Spinal cord (tissue), 10 donors: ENCODE data around the gene SCAI. TPM values are rescaled to one million over a fixed set of nuclear protein-coding genes. Genes with fewer than 3 reads are reported as not detected.
"Not testable (repeated sequence)": the region's sequence is repeated elsewhere in the genome, so short reads cannot be mapped to it uniquely, and the experiment has no call there.

ENCODE experiments used
- DNase-seq, 6 donors: peaks; one replicate each; pipeline versions ENCODE4 v3.0.0 to v3.0.0-alpha.2; 2013 to 2015; ENCODE audit warnings: low spot score in 6 of 6, low read depth in 4 of 6
- H3K27ac ChIP-seq: one replicate; pipeline ENCODE4 v1.5.1; 2013; ENCODE audit warnings: low read depth, low read length, control low read depth
- H3K27me3 ChIP-seq: one replicate; pipeline ENCODE4 v1.6.1; 2013; ENCODE audit warnings: low read length; ENCODE audit not compliant: control insufficient read depth, insufficient read depth
- H3K36me3 ChIP-seq: one replicate; pipeline ENCODE4 v1.6.1; 2013; ENCODE audit warnings: low read length; ENCODE audit not compliant: control insufficient read depth, insufficient read depth
- H3K4me1 ChIP-seq: one replicate; pipeline ENCODE4 v1.6.1; 2013; ENCODE audit warnings: low read length; ENCODE audit not compliant: control insufficient read depth, insufficient read depth
- H3K4me3 ChIP-seq: one replicate; pipeline ENCODE4 v1.5.1; 2013; ENCODE audit warnings: low read depth, low read length, control low read depth
- H3K9me3 ChIP-seq: one replicate; pipeline ENCODE4 v1.6.1; 2013; ENCODE audit warnings: low read length; ENCODE audit not compliant: control insufficient read depth, insufficient read depth
- WGBS: methylation state at CpG from one replicate; pipeline ENCODE4 v1.1.5; 2013; ENCODE audit warnings: missing lambda C conversion rate; ENCODE audit not compliant: insufficient coverage; 5-methylcytosine and 5-hydroxymethylcytosine counted together
- polyA plus RNA-seq, 2 donors: library from polyadenylated mRNA; unstranded; fragments of 120-200 nt; gene quantifications; one replicate each; pipeline ENCODE4 v1.2.1, GENCODE V29; 2013; ENCODE audit not compliant: insufficient read length in 2 of 2
- total RNA-seq, 2 donors: library from RNA; depleted of rRNA in 1 of 2; stranded (reverse); fragments of 120-200 nt in 1 of 2; fragments of >200 nt in 1 of 2; gene quantifications; one replicate each; pipeline versions ENCODE4 v1.2.3 to v1.2.4, GENCODE V29; 2013 to 2014
- donor health status: healthy.

SCAI gene
- total and polyA plus RNA-seq, 4 donors: 11.7 to 36.6 (median 16.0) TPM

DNA sequence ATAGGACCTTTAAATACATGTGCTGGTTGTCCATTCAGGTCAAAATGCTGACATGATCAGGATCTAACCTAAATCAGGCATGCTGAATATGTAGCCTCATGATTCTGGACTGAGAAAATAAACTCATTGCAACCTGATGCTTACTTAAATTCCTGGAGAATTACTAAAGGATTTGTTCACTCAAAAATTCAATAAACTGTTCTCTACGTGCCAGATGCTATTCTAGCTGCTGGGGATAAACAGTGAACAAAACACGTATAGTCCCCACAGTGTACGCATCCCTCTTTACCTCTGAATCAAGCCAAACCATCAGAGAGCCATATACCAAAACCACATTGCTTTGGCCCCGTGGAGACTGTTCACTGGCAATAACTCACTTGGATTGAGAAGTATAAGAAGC, 6.1 kb downstream of the SCAI start:
- no peak overlapping the region for H3K4me3 ChIP-seq
- H3K27ac ChIP-seq: no peak overlapping the region
- H3K9me3 ChIP-seq: no peaks in the 10 kb centered on the region
- H3K36me3 ChIP-seq: peaks cover 6% of the 10 kb centered on the region
- H3K27me3 ChIP-seq: no peaks in the 10 kb centered on the region
- H3K4me1 ChIP-seq: peaks cover 5% of the 10 kb centered on the region
- 93% methylated on average over 3 of the region's 4 CpGs for WGBS
- no peak for DNase-seq

DNA sequence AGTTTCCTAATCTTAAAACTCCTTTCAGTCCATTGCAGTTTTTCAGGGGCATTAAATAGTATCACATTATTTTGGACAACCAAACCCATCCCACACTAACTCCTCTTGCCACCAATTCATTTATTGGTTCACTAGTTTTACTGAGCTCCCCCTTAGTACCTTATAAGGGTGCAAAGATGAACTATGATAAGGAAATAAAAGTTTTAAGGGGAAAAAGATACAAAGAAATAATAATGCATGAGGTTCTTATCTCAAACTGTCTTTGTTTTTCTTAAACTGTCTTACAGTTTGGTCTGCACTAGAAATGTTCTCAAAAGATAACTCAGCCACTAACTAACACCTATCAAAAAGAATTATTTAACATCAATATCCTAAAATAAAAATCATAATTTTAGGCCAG, 8.4 kb downstream of the SCAI start:
- Histone ChIP-seq H3K9me3 (no peaks in the 10 kb centered on the region), H3K27ac (no peak overlapping the region), H3K4me1 (peaks cover 2% of the 10 kb centered on the region), H3K36me3 (peaks cover 2% of the 10 kb centered on the region), H3K27me3 (no peaks in the 10 kb centered on the region), H3K4me3 (no peak overlapping the region)
- no peak for DNase-seq

DNA sequence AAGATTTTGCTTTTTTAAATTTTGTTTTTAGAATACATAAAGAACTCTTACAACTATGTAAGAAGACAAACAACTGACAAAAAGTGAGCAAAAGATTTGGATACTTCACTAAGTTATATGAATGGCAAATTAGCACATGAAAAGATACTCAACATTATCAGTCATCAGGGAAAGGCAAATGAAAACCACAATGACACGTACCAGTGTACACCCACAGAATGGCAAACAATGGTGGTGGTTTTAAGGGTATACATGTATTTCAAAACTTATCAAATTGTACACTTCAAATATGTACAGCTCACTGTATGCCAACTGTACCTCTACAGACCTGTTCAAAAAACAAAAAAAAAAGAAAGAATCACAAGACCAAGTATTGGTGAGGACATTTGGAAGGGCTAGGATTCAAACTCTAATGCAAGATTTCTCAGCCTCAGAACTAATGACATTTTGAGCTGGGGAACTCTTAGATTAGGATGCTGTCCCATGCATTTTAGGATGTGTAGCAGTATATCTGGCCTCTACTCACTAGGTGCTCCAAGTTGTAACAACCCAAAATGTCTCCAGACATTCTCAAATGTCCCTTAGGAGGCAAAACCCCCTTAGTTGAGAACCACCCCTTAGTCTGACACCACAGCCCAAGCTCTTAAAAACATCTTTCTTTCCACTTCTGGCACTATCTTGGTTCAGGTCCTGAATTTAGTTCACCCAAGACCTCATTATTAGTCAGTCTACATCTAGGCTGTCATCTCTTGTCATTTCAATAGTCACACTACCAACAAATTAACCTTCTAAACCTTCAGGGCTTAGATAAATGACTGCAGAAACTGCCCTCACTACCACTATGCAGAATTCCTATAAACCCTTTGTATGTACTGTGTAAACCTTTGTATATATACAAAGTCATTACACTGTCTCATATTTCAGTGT, 9.7 kb downstream of the SCAI start:
- H3K27ac ChIP-seq: no peak overlapping the region
- H3K4me1 ChIP-seq: no peaks in the 10 kb centered on the region
- H3K36me3 ChIP-seq: no peaks in the 10 kb centered on the region
- H3K27me3 ChIP-seq: no peaks in the 10 kb centered on the region
- no CpG with 5 or more reads among the region's 1 CpG for WGBS
- no peaks in the 10 kb centered on the region for H3K9me3 ChIP-seq
- no peak overlapping the region for H3K4me3 ChIP-seq
- DNase-seq: no peak

DNA sequence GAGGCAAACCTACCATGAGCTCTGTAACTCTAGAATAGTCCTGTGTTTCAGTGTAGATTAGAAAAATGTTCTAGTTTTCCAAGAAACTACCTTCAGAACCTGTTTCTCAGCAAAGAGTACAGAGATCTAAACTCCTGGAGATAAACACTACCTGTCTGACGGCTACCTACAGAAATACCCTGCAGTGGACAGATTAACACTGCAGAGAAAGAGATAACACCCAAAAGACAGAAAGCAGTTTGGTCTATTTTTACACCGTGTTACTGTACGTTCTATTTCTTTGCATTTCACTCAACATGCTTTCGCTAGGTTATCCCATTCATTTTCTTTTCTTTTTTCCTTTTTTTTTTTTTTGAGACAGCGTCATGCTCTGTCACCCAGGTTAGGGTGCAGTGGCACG, 11.6 kb downstream of the SCAI start:
- H3K4me1 ChIP-seq: no peaks in the 10 kb centered on the region
- H3K27ac ChIP-seq: no peak overlapping the region
- 97% methylated on average over 5 of the region's 6 CpGs for WGBS
- no peak overlapping the region for H3K4me3 ChIP-seq
- no peaks in the 10 kb centered on the region for H3K9me3 ChIP-seq
- H3K36me3 ChIP-seq: peaks cover 3% of the 10 kb centered on the region
- H3K27me3 ChIP-seq: no peaks in the 10 kb centered on the region
- DNase-seq: no peak

DNA sequence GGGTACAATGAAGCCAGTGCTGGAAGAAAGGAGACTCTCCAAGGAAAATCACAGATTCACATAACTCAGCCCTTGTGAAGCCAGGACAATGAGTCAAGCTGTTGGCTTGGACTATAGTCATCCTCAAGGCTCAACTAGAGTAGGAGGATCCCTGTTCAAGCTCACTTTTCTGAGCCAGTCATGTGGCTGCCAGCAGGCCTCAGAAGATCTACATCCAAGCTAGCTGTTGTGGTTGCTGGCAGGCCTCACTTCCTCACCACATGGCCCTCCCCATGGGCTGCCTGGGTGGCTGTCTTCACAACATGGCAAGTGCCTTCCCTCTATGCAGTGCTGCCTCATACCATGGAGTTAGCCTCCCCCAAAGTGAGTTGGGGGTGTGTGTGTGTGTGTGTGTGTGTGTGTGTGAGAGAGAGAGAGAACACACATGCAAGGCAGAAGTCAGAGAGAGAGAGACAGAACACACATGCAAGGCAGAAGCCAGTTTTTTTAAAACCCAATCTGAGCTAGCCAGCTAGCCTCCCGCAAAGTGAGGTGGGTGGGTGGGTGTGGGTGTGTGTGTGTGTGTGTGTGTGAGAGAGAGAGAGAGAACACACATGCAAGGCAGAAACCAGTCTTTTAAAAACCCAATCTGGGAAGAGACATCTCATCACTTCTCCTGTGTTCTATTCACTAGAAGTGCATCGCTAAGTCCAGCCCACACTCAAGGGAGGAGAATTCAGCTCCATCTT, 17.1 kb downstream of the SCAI start:
- no CpG with 5 or more reads among the region's 2 CpGs for WGBS
- Histone ChIP-seq H3K27me3 (no peaks in the 10 kb centered on the region), H3K4me3 (no peak overlapping the region), H3K27ac (no peak overlapping the region), H3K9me3 (no peaks in the 10 kb centered on the region), H3K36me3 (peaks cover 3% of the 10 kb centered on the region), H3K4me1 (peaks cover 4% of the 10 kb centered on the region)
- peak in 2 of 6 donors; percentile 23 to 89 for DNase-seq

DNA sequence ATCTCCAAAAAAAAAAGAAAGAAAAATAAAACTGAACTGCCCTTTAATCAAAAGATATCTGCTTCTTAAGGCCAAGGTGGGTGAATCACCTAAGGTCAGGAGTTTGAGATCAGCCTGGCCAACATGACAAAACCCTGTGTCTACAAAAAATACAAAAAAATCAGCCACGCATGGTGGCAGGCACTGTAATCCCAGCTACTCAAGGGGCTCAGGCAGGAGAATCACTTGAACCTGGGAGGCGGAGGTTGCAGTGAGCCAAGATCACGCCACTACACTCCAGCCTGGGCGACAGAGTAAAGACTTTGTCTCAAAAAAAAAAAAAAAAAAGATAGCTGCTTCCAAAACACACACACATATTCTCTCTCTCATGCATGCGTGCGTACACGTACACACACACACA, 17.8 kb downstream of the SCAI start:
- WGBS: 100% methylated on average over 2 of the region's 7 CpGs
- no peak overlapping the region for H3K4me3 ChIP-seq
- H3K9me3 ChIP-seq: no peaks in the 10 kb centered on the region
- H3K4me1 ChIP-seq: peaks cover 4% of the 10 kb centered on the region
- no peak overlapping the region for H3K27ac ChIP-seq
- no peak for DNase-seq
- no peaks in the 10 kb centered on the region for H3K27me3 ChIP-seq
- H3K36me3 ChIP-seq: peaks cover 3% of the 10 kb centered on the region

DNA sequence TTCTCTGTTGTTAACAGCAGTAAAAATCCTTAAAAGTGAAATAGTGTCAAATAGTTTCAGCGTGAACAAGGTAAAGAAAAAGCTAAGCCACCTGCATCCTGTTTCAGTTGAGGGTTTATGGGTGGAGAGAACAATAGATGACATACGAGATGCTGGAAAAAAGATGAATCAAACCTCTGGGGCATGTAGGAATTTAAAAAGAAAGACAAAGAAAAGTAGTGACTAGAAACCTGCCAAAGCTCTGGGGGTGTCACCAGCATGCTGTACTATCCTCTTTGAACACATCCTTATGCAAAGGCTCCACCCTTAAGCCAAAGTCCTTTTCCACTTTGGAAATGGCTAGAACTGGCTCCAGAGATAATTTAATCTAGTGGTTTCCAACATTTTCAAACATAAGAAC, 22.2 kb downstream of the SCAI start:
- Histone ChIP-seq H3K9me3 (no peaks in the 10 kb centered on the region), H3K36me3 (no peaks in the 10 kb centered on the region), H3K4me3 (no peak overlapping the region), H3K27me3 (no peaks in the 10 kb centered on the region), H3K4me1 (peaks cover 2% of the 10 kb centered on the region), H3K27ac (no peak overlapping the region)
- DNase-seq: no peak
- 57% methylated on average over 2 of the region's 2 CpGs for WGBS

DNA sequence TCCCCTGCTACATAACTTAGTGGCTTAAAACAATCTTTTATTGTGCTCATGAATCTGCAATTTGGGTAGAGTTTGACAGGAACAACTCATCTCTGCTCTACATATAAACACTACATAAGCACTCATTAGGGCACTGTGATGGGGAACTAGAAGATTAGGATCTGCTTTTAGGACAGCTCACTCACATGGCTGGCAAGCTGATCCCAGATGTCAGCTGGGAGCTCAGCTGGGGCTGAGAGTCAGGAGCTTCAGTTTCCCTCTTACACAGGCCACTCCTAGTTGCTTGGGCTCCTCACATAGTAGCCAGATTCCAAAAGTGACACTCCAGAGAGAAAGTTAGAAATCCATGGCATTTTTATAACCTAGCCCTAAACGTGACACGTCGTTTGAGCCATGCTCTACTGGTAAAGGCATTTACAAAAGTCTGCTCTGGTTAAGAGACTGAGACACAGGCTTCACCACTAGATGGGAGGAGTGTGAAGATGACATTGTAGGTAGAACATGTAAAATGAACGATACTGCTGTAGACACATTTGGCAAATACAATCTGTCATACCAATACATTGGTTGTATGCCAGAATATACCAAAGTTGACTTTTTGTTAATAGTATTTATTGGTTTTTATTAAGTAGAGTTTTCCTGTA, 23.6 kb downstream of the SCAI start:
- Histone ChIP-seq H3K27ac (no peak overlapping the region), H3K9me3 (no peaks in the 10 kb centered on the region), H3K27me3 (no peaks in the 10 kb centered on the region), H3K4me3 (no peak overlapping the region), H3K4me1 (no peaks in the 10 kb centered on the region), H3K36me3 (no peaks in the 10 kb centered on the region)
- DNase-seq: no peak
- no CpG with 5 or more reads among the region's 4 CpGs for WGBS

DNA sequence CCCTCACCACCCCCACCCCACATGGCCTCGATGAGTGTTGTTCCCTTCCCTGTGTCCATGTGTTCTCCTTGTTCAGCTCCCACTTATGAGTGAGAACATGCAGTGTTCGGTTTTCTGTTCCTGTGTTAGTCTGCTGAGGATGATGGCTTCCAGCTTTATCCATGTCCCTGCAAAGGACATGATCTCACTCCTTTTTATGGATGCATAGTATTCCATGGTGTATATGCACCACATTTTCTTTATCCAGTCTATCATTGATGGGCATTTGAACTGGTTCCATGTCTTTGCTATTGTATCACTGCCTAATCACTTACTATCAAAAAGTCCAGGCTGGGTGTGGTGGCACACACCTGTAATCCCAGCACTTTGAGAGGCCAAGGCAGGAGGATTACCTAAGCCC, 24.6 kb downstream of the SCAI start:
- H3K9me3 ChIP-seq, DNase-seq, H3K4me1 ChIP-seq, H3K4me3 ChIP-seq, H3K27me3 ChIP-seq, H3K36me3 ChIP-seq, H3K27ac ChIP-seq: not testable (repeated sequence)
- WGBS: no CpG with 5 or more reads among the region's 2 CpGs
